ENCODE measurements around the gene PLA2R1.

The PLA2R1 gene

DNA sequence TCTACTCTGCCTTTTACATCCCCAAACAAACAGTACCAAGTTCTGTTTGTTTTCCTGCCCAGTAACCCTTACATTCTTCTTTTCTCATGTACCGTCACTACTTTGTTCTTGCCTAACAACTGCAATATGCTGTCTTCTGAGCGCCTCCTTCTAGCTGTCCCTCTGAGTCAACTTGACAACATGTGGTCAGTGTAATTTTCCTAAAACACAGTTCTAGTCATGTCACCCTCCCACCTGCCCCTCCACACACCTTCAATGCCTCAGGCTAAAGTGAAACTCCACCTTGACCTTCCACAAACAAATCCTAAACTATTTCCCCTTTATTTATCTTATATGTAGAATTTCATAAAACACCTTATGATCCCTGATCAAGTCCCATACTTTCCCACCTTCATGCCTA is 139.9 kb downstream of the PLA2R1 start:
- no peak for DNase-seq

DNA sequence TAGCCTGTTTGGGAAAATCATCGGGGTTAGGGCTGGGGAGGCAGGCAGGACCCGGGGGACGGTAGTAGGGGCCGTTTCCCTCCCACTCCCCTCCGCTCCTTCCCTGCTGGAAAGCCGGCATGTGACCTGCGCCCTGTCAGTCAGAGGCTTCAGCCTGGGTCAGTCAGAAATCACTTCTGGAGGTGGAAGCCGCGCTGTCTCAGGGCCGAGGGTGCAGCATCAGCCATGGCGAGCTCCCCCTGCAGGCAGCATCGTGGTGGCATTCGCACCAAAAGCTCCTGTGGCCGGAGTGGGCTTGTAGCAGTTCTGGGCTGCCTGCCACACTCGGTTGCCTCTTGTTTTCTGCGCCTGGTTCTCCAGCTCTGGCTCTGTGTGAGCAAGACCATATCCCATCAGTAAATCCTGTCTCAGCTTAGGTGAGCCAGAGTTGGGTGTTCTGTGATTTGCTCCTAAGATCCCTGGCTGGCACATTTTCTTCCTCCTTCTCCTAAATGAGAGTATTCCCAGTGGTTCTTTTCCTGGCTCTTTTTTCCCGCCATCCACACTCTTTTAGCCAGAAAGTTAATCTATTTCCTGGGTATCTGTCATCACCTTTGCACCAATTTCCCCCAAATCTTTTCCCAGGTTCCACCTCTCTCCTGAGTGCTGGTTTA is 140.5 kb downstream of the PLA2R1 start:
- peak; percentile 14 for DNase-seq

DNA sequence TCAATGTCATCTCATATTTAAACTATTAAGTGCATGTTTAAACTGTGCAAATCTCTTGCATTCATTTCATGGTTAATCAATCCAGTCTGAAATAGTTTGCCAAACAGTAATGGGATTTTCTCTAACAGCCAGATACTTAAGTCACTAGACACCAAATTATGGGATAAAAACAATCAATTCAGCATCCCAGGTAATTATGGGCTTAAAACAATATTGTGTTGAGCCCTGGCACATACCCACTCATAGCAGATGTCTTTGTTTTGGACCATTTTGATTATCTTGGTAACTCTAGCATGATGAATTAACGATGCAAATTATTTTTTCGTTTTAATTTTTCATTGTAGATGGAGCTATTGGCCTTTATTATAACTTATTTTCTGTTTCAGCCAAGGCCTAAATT is 145.9 kb downstream of the PLA2R1 start:
- no peak for DNase-seq

DNA sequence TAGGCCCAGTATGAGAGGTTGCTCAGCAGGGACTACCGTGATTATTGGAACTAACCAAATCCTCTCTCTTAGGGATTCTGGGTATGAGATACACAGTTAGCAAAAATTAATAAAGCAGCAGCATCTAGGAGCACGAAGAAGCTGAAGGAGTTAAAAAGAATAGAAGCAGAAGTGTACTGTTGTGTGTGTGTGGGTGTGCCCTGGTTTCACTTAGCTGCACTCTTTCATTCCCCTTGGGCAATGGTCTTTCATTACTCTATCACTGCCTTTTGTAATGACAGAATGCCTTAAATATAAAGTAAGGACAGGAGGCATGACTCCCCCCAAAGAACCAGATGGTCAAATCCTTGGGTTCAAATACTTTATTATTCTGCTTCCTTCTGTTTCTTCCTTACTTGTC is 148.5 kb downstream of the PLA2R1 start:
- no peak for DNase-seq

DNA sequence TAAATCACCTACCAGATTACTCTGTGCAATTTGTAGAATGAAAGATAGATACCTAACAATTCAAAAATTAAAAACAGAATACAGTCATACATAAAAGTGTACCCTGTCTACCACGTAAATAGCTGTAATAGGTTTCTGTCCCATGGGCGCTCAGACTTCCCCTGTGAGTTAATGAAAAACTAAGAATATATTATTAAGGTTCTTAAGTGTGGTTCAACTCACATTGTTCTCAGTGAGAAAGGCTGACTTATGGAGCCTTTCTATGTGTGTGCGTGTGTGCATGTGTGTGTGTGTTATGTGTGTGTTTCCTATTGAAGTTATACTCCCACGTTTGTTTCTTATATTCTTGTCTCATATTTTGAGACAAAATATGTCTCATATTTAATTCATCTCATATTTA is 149.8 kb downstream of the PLA2R1 start:
- DNase-seq: no peak

DNA sequence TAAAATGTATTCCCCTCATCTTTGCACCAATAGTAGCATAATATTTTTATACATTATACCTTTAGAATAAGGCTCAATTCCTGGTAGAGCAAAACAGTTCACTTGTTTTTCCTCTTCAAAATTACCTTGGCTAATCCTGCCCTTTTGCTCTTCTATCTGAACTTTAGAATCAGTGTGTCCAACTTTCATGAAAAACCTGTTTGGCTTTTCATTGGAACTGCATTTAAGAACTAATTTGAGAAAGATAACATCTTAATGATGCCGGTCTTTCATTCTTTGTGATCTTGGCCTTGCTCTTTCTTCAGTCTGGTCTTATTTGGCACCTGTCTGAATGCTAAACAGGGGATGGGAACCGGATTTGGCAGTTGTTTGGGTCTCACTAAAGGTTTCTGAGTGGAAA is 151.5 kb downstream of the PLA2R1 start:
- DNase-seq: no peak

GRCh38 chr2:159908623-159909022 is 153.8 kb downstream of the PLA2R1 start:
- no peak for DNase-seq

DNA sequence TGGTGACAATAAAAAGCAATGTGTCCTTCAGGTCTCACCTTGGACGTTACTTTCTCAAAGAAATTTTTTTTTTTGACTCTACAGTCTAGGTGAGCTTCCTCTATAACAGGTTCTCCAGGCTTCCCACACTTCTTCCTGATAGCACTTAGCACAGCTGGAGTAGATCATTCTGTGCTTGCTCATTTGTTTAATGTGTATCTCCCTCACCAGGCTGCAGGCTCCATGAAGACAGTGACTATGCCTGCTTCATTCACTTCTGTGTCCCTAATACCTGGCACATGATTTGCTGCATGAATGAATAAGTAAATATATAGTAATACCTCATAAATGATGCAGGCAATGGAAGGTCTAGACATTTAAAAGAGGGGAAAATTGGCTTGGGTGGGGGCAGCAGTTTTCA is 154.5 kb downstream of the PLA2R1 start:
- no peak for DNase-seq

- no peak for DNase-seq
Observed at GRCh38 chr2:159905926-159906714, 156.3 kb downstream of the PLA2R1 start.

DNA sequence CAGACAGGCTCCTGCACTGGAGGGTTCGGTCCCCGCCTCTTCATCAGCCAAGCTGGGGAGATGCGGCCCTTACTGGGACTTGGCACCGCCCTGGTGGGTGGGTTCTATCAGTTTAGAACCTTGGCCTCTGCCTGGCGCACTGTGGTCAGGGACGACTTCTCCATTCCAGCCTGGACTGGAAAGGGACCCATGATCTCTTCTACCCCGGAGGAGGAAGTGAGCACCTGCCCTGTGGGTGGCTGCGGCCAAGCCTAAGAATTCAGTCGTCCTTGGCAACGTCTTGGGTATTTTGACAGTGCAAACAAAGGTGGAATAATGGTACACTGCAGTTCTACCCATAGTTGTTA is 157.5 kb downstream of the PLA2R1 start:
- DNase-seq: peak; percentile 11

DNA sequence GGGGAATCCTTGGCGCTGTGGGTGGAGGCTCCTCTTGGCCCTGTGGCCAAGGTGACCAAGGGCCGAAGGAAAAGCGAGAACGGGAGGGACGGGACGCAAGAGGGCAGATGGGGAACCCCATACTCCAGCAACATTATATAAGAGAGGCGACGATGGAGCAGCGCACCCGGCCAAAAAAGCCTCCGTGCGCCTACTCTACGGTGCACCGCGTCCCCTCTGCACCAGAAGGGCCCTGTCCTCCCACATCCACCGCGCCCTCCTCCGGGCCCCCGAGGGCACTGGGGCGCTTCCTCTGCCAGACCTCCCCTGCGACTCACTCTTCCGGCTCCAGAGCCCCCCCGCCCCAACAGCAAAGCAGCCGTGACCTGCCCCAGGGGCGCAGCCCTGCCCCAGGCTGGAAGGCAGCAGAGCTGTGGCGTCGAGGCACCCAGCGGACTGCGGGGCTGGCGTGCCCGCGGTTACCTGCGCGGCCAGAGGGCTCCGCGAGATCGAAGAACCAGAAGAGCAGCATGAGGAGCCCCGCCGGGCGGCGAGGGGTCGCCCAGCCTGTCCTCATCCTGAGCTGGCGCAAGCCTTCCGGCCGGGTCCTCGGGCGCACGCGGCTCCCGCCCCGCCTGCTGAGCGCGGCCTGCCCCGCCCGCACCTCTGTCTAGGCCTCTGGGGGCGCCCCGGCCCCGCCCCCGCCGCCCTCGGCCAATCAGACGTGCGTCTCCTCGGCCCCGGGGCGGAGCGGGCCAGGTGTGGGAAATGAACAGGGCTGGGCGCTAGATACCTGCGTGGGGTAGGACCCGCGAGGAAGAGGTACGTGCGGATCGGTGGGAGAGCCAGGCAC is 158.1 kb downstream of the PLA2R1 start, which contains the start of gene LY75:
Gene LY75 (minus strand): TSS at position 630 of the 832 bp plus-strand sequence.
- no peak for DNase-seq

DNA sequence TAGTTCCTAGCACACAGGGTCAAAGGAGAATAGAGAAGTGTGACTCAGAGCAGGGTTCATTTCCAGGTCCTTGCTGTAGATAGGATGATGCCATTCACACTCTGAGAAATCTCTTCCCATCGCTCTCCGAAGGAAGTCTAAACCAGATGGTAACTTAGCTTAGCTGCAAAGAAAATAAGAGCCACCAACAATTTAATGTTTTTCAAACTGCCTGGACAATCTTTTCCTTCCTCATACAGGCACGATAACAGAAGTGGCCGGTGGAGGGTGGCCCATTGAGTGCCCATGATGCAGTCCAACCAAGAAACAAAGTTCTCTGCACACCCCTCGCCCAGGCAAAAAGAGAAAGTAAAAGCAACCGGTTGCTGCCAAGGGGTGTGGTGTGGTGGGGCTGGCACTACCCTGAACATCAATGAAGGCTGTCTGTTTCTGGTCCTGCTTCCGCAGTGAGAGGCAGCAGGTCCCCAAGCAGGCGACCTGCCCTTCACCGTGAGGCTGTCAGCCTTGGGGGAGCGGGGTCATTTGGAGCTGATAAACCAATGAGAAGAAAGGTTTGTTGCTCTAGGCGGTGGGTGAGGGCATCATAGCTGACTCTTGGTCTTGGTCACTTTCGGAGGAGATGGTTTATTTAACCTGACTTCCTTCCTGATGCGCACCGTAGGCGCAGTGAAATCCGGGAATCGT is 158.8 kb downstream of the PLA2R1 start:
- no peak for DNase-seq

DNA sequence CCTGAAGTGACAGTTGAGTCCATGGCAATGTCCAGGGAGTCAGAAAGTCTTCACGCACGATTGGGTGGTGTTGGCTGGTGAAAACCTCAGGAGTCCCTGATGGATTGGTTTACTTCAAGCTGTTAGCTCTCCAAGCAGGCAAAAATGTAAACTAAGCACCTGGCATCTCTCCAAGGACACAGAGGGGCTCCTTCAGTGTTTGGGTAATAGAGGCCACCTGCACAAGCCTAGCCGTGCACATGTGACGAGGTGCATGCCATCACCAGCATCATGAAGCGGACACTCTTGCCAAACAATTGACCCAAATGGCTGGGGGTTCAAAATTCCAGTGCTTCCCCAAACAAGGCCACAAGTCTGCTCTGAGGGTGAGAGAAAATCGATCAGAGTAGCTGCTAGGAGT is 159.7 kb downstream of the PLA2R1 start:
- DNase-seq: no peak

- DNase-seq: no peak
Observed at GRCh38 chr2:159900343-159900742, 162.1 kb downstream of the PLA2R1 start.

- no peak for DNase-seq
Observed at GRCh38 chr2:159898441-159898840, 164.0 kb downstream of the PLA2R1 start.

DNA sequence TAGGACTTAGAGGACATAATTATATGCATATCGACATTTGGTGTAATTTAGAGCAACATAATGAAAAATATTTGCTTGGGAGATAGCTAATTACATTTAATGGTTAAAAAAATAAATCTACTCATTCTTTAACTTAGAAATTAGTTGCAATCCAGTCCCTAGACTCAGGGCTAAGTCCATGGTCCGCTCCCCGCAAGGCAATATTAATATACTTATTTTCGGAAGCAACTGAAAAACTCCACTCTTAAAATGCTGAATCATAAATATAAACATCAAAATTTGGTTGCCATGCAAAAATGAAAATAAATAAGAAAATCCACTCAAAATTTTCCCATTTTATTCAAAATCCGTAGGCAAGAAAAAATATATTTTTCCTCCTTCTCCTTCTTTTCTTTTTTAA is 164.7 kb downstream of the PLA2R1 start:
- no peak for DNase-seq

DNA sequence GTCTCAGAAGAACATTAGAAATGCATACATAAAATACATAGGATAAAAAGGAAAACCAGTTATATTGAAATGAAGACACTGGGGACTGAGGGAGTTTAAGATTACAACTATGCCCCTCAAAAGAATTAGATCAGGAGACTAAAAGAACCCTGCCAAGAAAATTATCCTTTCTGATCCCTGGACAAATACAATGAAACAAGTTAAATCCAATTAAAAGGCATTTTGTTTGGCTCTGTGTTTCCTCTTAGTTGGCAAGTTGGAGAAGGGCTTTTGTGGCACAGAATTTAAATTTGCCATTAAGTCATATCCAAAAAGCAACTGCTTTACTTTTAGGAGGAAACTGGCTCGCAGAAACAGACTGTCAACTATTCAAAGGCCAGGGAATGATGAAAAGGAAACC is 165.3 kb downstream of the PLA2R1 start:
- no peak for DNase-seq

DNA sequence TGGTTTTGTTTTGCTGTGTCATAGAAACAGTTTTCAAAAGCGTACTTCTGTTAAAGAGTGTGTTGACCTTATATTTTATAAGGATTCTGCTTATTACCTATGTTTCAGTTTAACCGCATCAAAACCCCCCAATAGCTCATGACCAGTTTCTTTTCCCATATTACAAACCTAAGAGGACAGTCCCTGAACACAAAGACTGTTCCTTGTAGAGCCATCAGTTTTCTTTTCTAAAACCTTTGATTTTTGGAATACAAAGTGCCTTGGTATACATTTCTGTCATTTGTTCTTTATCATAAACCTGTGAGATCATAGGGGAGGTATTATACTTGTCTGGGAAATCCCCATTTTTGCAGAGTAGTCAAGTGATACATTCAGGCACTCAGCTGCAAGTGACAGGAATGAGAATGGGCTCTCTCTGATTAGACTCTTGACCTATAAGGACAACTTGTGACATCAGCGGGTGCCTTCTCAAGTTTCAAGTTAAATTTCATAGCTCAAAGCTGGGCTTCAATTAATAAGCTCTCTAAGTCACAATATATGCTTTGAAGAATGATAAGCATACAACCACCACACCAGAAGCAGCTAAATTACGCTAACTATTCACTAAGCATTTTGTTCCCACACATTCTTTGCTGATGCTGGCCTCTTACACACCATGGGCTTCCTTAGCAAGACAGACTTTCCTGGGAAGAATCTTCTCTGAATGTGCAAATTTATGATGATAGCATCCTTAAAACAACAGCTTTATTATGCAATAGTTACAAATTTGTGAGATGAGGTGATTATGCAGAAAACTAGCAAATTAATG is 167.0 kb downstream of the PLA2R1 start:
- DNase-seq: no peak

- DNase-seq: no peak
Observed at GRCh38 chr2:159894145-159894838, 168.1 kb downstream of the PLA2R1 start.

- DNase-seq: no peak
Observed at GRCh38 chr2:159892990-159893810, 169.2 kb downstream of the PLA2R1 start.

Data from midbrain (tissue), 1 donor.